Kasumi-1 (cell line): ENCODE measurements around the gene FTCDNL1.

ENCODE experiments used
- DNase-seq, 2 experiments: peaks; one replicate each; lab custom pipeline; 2025; lab: John Stamatoyannopoulos, UW

The FTCDNL1 gene

DNA sequence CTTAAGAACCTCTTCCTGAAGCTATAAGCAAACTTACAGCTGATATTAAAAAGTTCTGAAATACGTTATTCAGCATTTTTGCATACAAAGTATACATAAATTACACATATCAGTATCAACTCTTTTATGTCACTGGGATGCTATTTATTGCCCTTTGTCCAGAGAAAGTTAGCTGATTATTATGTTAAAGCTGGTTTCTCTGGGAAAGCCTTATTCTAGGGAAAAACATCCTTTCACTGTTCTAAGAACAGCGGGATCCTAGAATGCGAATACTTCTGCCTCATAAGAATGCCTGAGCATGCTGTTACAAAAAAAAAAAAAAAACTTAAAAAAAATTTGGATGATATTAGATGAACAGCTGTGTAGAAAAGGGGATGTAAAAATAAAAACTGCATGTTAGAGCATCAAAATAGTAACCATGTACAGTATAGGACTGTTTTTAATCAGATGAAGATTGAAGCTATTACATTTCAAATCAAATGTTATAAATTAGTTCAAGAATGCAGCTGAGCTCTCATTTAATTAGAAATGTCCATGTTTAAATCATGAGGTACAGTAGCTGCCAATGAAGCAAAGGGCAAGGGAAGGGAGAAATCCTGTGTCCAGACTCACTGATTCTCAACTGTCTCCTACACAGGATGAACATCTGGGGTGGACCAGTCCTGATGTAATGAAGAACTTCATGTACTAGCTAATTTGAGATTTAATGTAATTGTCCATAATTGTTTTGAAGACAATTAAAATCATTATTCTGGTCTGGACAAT lies 8.2 kb downstream of the FTCDNL1 start:
- no peak for DNase-seq

DNA sequence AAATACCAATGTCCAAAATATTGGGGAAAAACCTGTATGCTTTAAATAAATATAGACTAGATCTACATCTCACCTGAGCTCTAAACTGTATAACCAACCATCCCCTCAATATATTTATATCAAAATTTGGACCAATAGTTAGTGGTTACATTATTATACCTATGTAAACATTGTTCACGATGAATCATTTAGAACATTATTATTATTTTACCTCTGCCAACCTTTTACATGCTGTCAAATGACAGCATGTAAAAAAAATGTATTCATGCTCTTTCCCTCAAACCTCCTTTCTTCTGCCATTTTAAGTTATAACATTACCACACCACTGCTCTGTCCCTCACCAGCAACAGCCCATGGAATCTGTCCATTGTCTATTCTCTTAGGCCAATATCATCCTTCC lies 9.6 kb downstream of the FTCDNL1 start:
- DNase-seq, result no peak

DNA sequence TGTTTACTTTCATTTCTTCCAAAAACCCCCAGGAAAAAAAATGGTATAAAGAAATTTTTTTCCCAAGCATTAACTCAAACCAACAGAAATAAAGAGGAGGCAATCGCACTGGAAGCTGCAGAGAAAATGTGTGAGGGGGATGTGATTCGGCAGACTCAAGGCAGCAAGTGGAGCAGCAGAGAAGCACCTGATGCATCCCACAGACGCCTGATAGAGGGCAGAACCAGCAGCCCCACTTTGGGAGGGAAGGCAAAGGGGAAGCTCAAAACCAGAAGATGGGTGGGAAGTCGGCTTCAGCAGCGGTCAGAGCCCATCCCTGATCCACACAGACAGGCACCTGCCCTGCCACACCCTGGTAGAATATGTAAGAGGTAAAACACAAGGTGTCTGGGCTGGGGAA lies 12.6 kb downstream of the FTCDNL1 start:
- DNase-seq, result no peak

DNA sequence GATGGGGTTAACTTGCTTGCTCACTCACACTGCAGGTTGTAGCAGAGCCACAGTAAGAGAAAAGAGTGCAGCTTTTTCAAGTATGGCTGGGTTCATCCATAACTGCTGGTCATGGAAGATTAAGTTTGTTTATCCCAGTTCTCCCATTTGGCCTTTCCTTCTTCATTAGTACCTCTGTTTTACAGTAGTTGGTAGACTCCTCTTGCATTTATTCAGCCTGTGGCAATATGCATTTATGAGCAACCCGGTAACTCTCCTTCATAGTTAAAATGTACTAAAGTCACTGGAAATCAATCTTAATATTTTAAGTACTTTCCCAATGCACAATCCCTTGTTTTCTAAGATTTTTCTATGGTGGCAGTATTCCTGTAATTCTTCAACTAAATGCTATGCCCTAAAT lies 14.0 kb downstream of the FTCDNL1 start:
- no peak for DNase-seq

DNA sequence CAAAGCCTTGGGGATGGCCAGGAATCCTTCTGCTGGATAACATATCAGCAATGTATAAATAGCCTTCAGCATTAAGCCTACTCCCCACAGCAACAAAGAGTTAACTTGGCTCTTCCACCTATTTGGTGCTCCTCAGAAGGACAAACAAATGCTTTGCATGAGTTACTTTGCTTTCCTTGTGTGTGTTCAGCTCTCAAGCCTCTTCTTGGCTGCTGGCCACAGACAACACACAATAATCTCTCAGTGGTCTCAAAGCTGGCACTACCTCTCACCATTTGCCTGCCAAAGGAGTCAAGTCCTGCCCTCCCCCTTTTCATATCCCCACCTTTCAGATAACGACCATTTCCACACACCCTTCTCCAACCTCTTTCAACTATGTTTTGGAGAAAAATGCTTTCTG lies 17.5 kb downstream of the FTCDNL1 start:
- no peak for DNase-seq

DNA sequence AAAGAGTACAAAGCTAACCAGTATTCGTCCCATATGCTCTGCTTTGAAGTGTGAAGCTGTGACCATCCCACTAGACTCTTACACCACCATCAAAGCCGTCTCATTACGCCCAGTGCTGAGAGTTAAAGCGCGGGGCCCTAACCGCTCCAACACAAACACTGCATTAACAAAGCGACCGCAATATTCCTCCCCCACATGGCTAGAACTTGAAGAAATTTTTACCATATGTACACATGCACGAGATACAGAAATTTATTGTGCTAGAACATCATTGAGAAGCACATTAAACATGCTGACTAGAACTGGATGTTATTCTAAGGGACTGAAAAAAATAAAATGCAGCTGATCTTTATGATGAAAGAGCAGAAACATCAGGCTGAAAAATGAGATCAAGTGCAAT lies 20.5 kb downstream of the FTCDNL1 start:
- DNase-seq, result no peak

DNA sequence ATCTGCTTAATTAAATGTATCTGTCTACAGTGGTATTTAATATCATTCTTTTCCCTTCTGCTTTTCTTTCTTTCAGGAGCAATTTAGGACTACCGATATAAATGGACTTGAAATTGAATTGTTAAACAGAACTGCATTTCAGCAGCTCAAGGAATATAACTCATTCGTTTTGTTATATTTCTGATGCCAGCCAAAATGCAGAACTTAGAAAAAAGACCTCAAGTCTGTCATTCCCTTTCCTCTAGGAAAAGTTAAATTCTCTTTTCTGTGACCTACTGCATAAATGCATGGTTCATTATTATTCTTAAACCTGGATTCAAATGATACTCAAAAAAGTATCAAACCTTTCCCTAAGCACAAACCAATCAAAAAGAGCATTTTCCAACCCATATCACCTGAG lies 21.4 kb downstream of the FTCDNL1 start:
- no peak for DNase-seq

DNA sequence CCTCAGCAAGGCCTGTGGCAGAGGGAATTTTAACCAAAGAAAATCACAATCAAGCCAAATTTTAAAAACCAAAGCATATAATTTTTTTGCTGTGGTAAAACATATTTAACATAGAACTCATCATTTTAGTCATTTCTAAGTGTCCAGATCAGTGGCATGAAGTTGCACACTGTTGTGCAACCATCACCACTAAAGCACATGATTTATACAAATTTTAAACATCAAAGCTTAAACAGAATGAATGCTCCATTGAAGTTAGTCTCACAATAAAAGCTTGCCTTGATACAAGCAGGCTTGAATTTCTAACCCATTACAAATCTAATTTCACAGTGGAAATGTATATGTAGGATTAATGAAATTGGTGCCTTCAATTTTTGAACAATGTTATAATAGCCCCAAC lies 31.2 kb downstream of the FTCDNL1 start:
- no peak for DNase-seq

DNA sequence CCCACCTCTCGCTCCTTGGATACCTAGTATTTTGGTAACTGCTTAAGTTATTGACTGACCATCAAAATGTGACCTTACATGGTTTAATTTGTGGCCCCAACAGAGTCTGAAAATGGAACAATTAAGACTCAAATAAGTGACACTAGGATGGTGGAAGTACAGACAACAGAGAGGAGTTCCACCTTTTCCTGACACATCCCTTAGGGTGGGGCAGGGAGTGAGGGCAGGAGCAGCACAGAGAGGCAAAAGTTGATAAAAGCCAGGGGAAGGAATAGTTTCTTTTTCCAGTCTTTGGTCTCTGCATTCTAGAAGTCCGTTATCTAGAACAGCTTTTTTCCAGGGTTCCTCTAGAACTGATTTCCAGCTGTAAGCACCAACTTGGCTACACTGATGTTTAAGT lies 32.2 kb downstream of the FTCDNL1 start:
- no peak for DNase-seq

DNA sequence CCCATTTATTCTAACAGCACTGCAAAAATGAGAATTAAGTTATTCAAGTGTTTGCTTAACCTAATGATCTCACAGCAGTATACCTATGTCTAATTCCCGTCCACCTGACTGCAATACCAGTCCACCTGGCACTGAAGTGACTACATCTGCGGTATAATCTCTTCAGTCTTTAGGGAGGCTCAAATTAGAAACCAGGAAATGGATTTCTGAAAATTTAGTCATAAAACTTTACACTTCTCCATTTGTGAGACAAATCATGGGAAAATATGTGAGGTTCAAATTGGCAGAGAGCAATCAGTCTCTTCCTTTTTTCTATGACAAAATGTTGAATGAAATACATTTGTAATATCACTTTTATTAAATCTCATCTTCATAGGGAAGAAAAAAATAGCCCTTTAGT lies 33.0 kb downstream of the FTCDNL1 start:
- DNase-seq, result no peak

DNA sequence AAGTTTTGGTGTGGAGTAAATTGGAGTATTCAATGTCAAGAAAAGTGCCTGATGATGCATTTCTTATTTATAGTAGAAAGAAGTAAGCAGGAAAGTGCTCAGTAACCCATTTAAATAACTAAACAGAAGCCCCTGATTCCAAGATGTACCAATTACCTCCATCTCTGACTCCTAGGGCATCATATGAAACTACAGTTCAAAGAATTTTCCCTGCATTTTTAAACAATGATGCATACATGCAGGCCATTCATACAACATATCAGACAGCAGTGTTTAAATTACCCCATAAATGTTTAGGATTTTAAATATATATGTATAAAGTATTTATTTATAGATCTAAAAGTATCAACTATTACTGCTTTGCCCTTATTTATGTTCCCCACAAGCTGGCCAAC lies 36.2 kb downstream of the FTCDNL1 start:
- DNase-seq, result no peak

DNA sequence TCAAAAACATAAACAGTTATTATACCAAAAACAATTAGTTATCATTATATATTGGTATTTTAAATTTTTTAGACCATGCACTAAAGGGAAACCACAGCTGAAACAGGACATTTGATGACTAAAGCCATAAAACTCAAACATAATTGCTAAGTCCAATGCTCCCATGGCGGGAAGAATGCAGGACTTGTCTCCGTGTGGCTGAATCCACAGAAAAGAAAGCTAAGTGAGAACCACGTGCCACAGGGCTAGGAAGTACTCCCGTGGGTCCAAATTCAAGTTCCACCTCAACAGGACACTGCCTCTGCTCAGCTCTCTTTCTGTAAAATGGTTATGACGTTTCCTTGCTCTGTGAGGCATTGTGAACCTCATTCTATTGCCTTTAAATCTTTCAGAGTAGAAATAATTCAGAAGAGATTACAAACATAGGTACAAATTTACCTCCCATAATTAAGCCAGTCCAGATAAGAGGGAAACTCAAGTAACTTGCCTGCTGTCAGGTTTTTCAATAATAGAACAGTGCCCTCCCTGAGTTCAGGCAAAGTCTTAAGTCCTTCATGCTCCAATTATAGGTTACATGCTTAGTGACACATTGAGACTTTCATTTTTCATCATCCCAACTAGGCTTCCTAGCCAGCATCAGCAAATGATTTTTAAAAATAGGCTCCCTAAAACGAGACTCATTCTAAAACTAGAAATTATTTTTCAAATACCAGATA lies 36.7 kb downstream of the FTCDNL1 start:
- no peak for DNase-seq

DNA sequence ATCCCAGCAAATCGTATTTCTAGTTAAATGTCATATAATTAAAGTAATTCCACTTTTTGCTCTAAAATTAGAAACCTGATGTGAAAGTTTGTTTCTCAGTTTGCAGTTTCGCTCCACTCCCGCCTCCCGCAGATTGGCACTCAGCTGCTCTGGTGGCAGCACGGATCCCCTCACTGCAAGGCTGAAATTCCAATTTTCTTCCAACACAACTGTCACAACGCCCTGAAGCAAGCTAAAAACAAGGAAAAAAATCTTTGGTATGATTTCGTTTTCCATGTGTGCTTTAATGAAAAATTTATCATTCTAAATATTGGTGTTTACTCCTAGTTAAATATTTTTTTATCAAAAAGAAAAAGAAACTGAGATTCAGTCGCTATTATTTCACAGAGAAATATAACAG lies 38.5 kb downstream of the FTCDNL1 start:
- DNase-seq, result no peak

DNA sequence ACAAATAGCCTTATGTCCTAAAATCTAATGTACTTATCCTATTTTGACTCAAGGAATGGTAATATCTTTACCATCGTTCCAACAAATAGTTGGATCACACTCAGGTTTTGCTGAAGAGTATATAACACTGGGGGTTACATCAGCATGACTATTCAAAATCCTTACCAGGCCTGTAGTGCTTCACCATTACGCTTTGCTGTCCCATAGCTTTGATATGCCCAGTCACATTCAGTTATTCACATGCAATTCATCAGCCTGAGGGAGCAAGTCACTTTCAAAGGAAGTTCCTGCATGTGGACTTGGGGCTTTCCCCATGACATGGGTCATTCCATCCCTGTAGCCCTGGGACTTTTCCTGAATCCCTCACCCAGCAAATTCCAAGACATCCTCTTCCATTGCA lies 39.6 kb downstream of the FTCDNL1 start:
- DNase-seq, result no peak

DNA sequence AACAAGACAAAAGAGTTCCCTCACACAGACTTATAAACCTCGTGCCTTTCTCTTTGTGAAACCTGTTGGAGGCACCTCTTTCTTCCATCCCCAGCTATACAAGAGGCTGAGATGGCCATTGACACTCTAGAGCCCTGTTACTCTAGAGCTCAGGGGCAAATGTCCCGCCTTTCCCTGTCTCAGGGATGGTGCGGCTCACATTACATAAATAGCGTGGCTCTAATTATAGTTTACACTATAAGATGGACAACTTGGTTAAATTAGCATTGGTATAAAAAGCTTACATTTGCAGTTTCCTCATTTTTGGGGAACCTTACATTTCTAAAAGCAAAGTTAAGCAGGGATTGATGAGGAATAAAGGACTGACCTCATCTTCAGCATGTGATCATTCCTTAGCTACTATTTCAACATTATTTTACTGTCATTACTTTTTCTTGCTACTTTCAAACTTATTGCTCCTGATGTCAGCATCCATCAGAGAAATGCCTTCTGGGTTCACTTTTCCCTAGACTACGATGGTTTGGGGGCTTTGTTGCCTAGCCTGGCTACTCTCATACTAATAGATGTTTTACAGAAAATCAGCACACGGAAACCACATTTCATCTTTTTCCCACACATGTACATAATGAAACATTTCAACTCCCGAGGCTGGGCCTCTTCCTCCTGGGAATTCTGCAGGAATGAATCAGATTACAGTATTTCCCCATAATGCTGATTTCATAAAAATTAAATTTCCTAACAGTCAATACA lies 40.4 kb downstream of the FTCDNL1 start:
- DNase-seq, result no peak

DNA sequence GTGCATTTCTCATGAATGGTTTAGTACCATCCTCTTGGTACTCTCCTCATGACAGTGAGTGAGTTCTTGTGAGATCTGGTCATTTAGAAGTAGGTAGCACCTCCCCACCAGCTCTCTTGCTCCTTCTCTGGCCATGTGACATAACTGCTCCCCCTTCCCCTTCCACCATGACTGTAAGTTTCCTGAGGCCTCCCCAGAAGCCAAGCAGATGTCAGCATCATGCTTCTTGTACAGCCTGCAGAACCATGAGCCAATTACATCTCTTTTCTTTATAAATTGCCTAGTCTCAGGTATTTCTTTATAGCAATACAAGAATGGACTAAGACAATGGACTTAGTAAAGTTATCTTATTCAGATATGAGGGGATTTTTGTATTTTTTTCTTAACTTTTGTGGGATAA lies 43.0 kb downstream of the FTCDNL1 start:
- DNase-seq, result no peak

DNA sequence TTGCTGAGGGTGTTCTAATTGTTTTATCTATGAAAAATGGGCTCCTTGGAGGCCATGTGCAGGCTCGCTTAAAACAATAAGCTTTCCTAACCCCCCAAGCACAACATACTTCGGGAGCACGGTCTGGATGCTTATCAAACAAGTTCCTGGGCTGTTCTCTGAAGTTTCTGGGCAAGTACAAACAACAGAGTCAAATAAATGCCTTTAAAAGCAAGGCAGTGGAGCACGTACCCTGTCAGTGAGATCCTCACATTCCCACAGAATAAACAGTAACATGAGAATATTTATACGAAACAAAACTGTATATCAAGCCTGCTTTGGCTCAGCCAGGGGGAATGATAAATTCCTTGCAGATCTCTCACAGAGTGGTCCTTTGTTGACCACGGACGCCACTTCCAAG lies 44.8 kb downstream of the FTCDNL1 start:
- no peak for DNase-seq

DNA sequence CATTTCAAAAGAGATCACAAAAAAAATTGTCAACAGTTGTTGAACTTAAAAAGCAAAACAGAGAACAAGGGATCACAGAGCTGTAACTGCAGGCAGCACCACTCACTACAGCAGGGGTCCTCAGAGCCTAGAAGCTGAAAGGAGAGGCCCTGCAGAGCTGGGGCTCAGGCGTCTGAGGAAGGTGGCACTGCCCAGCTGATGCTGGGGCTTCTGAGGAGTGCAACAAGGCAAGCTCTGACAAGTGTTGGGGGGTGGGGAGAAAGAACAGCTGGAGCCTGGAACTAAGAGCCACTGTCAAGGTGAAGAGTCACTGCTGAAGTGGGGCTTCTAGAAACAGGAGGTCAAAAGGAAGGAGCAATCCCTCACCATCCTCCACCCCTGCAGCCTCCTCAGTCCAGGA lies 46.2 kb downstream of the FTCDNL1 start:
- no peak for DNase-seq

DNA sequence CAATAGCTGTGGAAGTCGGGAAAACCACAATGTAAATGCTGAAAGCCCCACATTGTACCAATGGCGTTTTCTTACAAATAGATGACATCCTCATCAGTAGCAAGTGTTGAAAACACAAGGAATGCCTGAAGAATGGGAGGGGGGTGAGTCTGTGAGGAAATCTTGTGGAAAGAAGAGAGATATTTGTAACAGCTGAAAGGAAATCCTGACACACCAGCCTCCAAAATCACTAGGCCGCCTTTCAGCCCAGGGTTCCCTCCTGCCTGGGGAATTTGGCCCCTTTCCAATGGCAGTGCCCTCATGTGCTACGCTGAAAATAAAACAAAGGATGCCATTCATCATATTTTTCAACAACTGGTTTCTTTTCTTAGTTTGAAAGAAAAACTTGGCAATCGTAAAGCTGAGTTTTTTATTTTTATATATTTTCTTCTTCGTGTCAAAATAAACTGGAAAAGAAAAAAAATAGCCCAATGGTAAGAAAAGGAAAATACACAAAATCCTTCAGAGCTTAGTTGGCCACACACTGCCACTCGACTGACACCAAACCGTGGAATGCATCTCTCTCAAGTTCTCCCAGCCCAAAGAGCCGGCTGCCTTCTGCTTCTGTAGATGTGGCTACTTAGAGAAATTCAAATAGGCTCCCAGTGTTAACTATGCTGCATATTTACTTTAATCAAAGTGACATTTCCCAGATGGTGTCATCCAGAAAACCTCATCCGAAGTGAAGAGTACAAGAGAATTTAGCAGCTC lies 52.0 kb downstream of the FTCDNL1 start:
- no peak for DNase-seq

DNA sequence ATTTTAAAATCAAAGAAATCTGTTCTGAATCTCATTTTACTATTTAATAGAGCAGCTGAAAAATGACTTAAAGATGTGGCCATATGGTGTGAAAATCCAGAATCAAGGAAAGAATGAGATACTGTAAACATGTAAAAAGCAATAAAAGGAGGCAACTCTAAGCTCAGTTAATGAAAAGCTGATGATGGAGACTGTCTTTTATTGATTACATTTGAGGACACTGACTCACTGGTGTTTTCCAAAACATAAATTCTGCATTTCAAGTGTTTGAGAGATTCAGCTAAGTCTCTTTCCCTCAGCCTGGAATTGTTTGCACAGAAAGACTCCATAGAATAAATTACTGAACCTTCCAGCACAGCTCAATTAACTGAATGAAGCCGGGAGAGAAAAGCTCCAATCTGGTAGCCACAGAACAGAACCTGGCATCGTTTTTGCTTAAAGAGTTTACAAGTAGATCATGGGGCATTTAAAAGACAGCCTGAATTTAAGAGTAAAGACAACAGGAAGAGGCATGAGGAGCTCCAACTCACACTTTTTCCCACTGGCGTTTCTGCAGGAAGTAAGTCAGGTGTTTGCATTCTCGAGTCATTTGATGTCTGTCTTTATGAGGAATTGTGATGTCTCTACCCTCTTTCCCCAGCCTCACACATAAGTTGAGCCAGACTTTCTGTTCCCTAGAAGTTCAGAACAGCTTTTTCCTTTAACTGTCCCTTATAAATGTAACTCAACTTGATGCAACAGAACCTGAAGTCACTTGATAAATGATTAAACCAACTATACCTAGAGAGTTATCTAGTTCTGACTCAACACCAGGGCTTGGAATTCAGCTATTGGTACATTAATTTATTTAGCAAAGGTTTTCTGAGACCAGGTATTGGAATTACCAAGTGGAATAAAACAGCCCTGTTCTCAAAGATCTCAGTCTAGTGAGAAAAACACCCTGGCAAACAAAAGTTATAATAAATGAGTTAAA lies 53.3 kb downstream of the FTCDNL1 start:
- no peak for DNase-seq

DNA sequence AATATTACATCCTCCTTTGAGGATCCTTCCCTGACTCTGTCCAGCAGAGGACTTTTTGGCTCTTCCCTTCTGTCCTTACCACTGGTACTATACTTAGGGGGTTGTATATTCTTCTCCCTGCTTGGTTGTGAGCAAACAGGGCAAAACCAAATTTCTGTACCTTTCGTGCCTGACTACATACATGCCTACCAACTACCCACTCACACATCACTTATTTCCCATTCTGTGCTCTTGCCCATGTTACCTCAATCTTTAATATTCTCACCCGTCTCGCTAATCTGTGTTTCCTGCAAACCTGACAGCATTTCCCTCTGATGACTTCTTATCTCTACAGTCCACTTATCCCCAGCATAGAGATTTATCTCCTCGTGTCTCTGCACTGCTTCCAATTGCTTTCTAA lies 58.6 kb downstream of the FTCDNL1 start:
- DNase-seq, result no peak
